GM12878 (cell line): Measurements from ENCODE around the gene TYK2. TPM values are rescaled to one million over a fixed set of nuclear protein-coding genes. Genes with fewer than 3 reads are reported as not detected.

Experiments used
- BCL3 ChIP-seq: IDR thresholded peaks from 2 replicates; pipeline ENCODE4 v1.6.1; 2011; ENCODE audit warnings: borderline replicate concordance, low read depth, mild to moderate bottlenecking, moderate library complexity, low read length; ENCODE audit not compliant: insufficient read depth, poor library complexity, severe bottlenecking
- CBFB ChIP-seq: IDR thresholded peaks from 2 replicates; pipeline ENCODE4 v1.6.1; 2016; ENCODE audit warnings: antibody characterized with exemption, low read depth
- EZH2 ChIP-seq: IDR thresholded peaks from 2 replicates; pipeline ENCODE4 v1.6.1; 2012; ENCODE audit warnings: low read depth, mild to moderate bottlenecking, control low read depth, inconsistent platforms, low read length, borderline replicate concordance; ENCODE audit not compliant: control insufficient read depth
- HSF1 ChIP-seq: fragments of 150-350 bp; IDR thresholded peaks from 2 replicates; pipeline ENCODE4 v1.6.1; 2014; ENCODE audit warnings: mild to moderate bottlenecking, low read depth, low read length
- IRF3 ChIP-seq: fragments of 450-650 bp; IDR thresholded peaks from 2 replicates; pipeline ENCODE4 v1.6.1; 2014; ENCODE audit warnings: mild to moderate bottlenecking
- IRF4 ChIP-seq: IDR thresholded peaks from 2 replicates; pipeline ENCODE4 v1.6.1; 2011; ENCODE audit warnings: low read depth, low read length
- MYB ChIP-seq: fragments of 150-350 bp; IDR thresholded peaks from 2 replicates; pipeline ENCODE4 v1.6.1; 2014; ENCODE audit warnings: mild to moderate bottlenecking, low read depth, low read length, borderline replicate concordance
- NFIC ChIP-seq: IDR thresholded peaks from 2 replicates; pipeline ENCODE4 v1.6.1; 2012; ENCODE audit warnings: low read depth, mild to moderate bottlenecking, inconsistent platforms, low read length, moderate library complexity
- NR2C2 ChIP-seq: IDR thresholded peaks from 2 replicates; pipeline ENCODE4 v1.6.1; 2011; ENCODE audit warnings: borderline replicate concordance, low read depth; ENCODE audit not compliant: control insufficient read depth, insufficient read length
- NRF1 ChIP-seq: conservative IDR thresholded peaks from 2 replicates; pipeline ENCODE4 v1.6.1; 2011; ENCODE audit warnings: mild to moderate bottlenecking, low read depth, low read length, improper control_type of control experiment
- RELB ChIP-seq: fragments of 450-650 bp; IDR thresholded peaks from 2 replicates; pipeline ENCODE4 v1.6.1; 2017; ENCODE audit warnings: low read depth, mild to moderate bottlenecking, moderate library complexity
- SMAD1 ChIP-seq: fragments of 450-650 bp; IDR thresholded peaks from 2 replicates; pipeline ENCODE4 v1.6.1; 2018; ENCODE audit warnings: mild to moderate bottlenecking, low read depth; ENCODE audit not compliant: partially characterized antibody
- TBL1XR1 ChIP-seq: IDR thresholded peaks from 2 replicates; pipeline ENCODE4 v1.6.1; 2012; ENCODE audit warnings: low read depth, low read length, improper control_type of control experiment
- USF1 ChIP-seq: IDR thresholded peaks from 2 replicates; pipeline ENCODE4 v1.6.1; 2011; ENCODE audit warnings: borderline replicate concordance, low read depth, mild to moderate bottlenecking, moderate library complexity, mixed read lengths, low read length; ENCODE audit not compliant: insufficient read depth; ENCODE audit errors: extremely low read length
- ZBTB4 ChIP-seq: fragments of 450-650 bp; formaldehyde crosslinking; IDR thresholded peaks from 2 replicates; pipeline ENCODE4 v1.4.0; 2022; ENCODE audit warnings: mild to moderate bottlenecking, moderate library complexity
- ZNF384 ChIP-seq: IDR thresholded peaks from 2 replicates; pipeline ENCODE4 v1.6.1; 2012; ENCODE audit warnings: low read depth, mild to moderate bottlenecking, low read length, improper control_type of control experiment, borderline replicate concordance
- polyA plus RNA-seq, 11 experiments: library from polyadenylated mRNA; depleted of rRNA in 4 of 11; unstranded in 6 of 11; stranded (reverse) in 5 of 11; fragments of >200 nt; fragmentation: Nextera tagmentation in 4 of 11; fragmentation: Illumina TruSeq in 1 of 11; extraction: Ambion mirVana in 4 of 11; extraction: Trizol in 1 of 11; gene quantifications; 1 replicate in 1 of 11; 2 replicates in 10 of 11; pipeline versions ENCODE4 v1.2.1 to v1.2.3, GENCODE V29; 2011 to 2016; ENCODE audit warnings: inconsistent platforms in 2 of 11, missing spikeins in 2 of 11, low read depth in 1 of 11
- total RNA-seq, 4 experiments: library from RNA; depleted of rRNA in 3 of 4; stranded (reverse); fragments of >200 nt in 3 of 4; fragmentation: Illumina TruSeq in 1 of 4; extraction: Trizol in 1 of 4; gene quantifications; 2 replicates each; pipeline versions ENCODE4 v1.2.1 to v1.2.3, GENCODE V29; 2013 to 2021

Gene TYK2
- total and polyA plus RNA-seq, 10 of the 15 experiments (the other 5 are each of a cell fraction or from before 2014, with no cell fraction given), result 36.4 to 364 (median 179) TPM

GRCh38 chr19:10416380-10417257 lies 36.2 kb upstream of the TYK2 start (continued):
- TF ChIP-seq CBFB, result no peak; the same call in 1 of the 2 replicates
- peak; percentile 34; the same call in 1 of the 2 replicates for TF ChIP-seq IRF4
- 0 out of 2 replicates have a peak, but pooled peaks have one; percentile 41 for TF ChIP-seq ZNF384
- no peak for TF ChIP-seq NFIC
- no peak for TF ChIP-seq MYB
- peak; percentile 87; the same call in 1 of the 2 replicates for TF ChIP-seq TBL1XR1
- TF ChIP-seq SMAD1, result no peak
- TF ChIP-seq ZBTB4 (CRISPR knock-in tag), result no peak
- no peak; the same call in 1 of the 2 replicates for TF ChIP-seq HSF1
- peak; percentile 79 for TF ChIP-seq RELB
- TF ChIP-seq IRF3, result peak; percentile 14; the same call in 1 of the 2 replicates
- no peak for TF ChIP-seq EZH2
- TF ChIP-seq NR2C2, result no peak
- TF ChIP-seq USF1, result peak; percentile 55
- no peak for TF ChIP-seq NRF1
- TF ChIP-seq BCL3, result peak; percentile 84
